Activated T-cell treated with anti-CD3 and anti-CD28 coated beads for 48 hours (primary cell): ENCODE measurements around the gene CDCA7L.
A peak's percentile ranks its signal among the peaks of the same experiment; 100 is the strongest.

ENCODE experiments used
- DNase-seq: peaks from one replicate; pipeline ENCODE4 v3.0.0-alpha.2; 2020; ENCODE audit warnings: low read depth

The CDCA7L gene

GRCh38 chr7:21945454-21946221 lies at the start of gene CDCA7L:
Gene CDCA7L (minus strand): TSS chr7:21945899. CDS start chr7:21945804, 95 bp downstream.
- DNase-seq = peak; percentile 73

GRCh38 chr7:21986096-21986495 lies 40.4 kb upstream of the CDCA7L start:
- DNase-seq = no peak

GRCh38 chr7:21984042-21984441 lies 38.3 kb upstream of the CDCA7L start:
- DNase-seq = no peak

GRCh38 chr7:21983056-21983455 lies 37.4 kb upstream of the CDCA7L start:
- no peak for DNase-seq

- DNase-seq = no peak
Measured at GRCh38 chr7:21981524-21981923, 35.8 kb upstream of the CDCA7L start.

GRCh38 chr7:21980926-21981500 lies 35.3 kb upstream of the CDCA7L start:
- no peak for DNase-seq

- no peak for DNase-seq
Measured at GRCh38 chr7:21972397-21972784, 26.7 kb upstream of the CDCA7L start.

- DNase-seq = no peak
Measured at GRCh38 chr7:21971780-21972396, 26.2 kb upstream of the CDCA7L start.

GRCh38 chr7:21969822-21970221 lies 24.1 kb upstream of the CDCA7L start:
- no peak for DNase-seq

GRCh38 chr7:21967598-21968003 lies 21.9 kb upstream of the CDCA7L start:
- no peak for DNase-seq

- DNase-seq = no peak
Measured at GRCh38 chr7:21966271-21966670, 20.6 kb upstream of the CDCA7L start.

- DNase-seq = no peak
Measured at GRCh38 chr7:21965291-21965690, 19.6 kb upstream of the CDCA7L start.

GRCh38 chr7:21962677-21963076 lies 17.0 kb upstream of the CDCA7L start:
- DNase-seq = no peak

GRCh38 chr7:21960922-21961321 lies 15.2 kb upstream of the CDCA7L start:
- no peak for DNase-seq

GRCh38 chr7:21959387-21959776 lies 13.7 kb upstream of the CDCA7L start:
- no peak for DNase-seq

- no peak for DNase-seq
Measured at GRCh38 chr7:21953781-21954180, 8.1 kb upstream of the CDCA7L start.

- no peak for DNase-seq
Measured at GRCh38 chr7:21948887-21949540, 3.3 kb upstream of the CDCA7L start.

- no peak for DNase-seq
Measured at GRCh38 chr7:21948364-21948763, 2.7 kb upstream of the CDCA7L start.

- no peak for DNase-seq
Measured at GRCh38 chr7:21947946-21948345, 2.2 kb upstream of the CDCA7L start.

- no peak for DNase-seq
Measured at GRCh38 chr7:21947056-21947455, 1.4 kb upstream of the CDCA7L start.

GRCh38 chr7:21946222-21946709 lies 567 bp upstream of the CDCA7L start:
- DNase-seq = no peak

- peak; percentile 46 for DNase-seq
Measured at GRCh38 chr7:21944616-21945453, 864 bp downstream of the CDCA7L start.
